SK-N-SH (cell line): ENCODE measurements around the gene AGAP2. TPM values are rescaled to one million over a fixed set of nuclear protein-coding genes. Genes with fewer than 3 reads are reported as not detected.

Experiments used
- CTCF ChIA-PET: fragments of 300-600, 350-600 bp; formaldehyde crosslinking; extraction: SDS; loops from one replicate; lab custom pipeline; 2021; lab: Yijun Ruan, JAX
- POLR2A ChIA-PET: fragments of 350-600 bp; sonication (Branson Sonifier 250); formaldehyde crosslinking; extraction: SDS; loops from one replicate; lab custom pipeline; 2020; ENCODE audit warnings: antibody characterized with exemption, inconsistent platforms; lab: Yijun Ruan, JAX
- DNase-seq: peaks from one replicate; pipeline ENCODE4 v3.0.0; 2012
- H2AFZ ChIP-seq: fragments of 200-600 bp; sonication (generic); 2 replicates; pipeline ENCODE4 v1.8.1; 2016; ENCODE audit warnings: antibody characterized with exemption, mild to moderate bottlenecking, low read depth
- H3F3A ChIP-seq: fragments of 200-600 bp; sonication (generic); replicated peaks from 2 replicates; pipeline ENCODE3; 2016; ENCODE audit warnings: antibody characterized with exemption, mild to moderate bottlenecking; ENCODE audit not compliant: insufficient read depth
- H3K27ac ChIP-seq, 2 experiments: fragments of 200-500 bp in 1 of 2; fragments of 200-600 bp in 1 of 2; sonication (Bioruptor generic) in 1 of 2; sonication (generic), shearing (Covaris generic) in 1 of 2; 2 replicates each; pipeline versions ENCODE4 v1.5.1 to v1.6.1; 2014 to 2016; ENCODE audit warnings: low read depth in 2 of 2, inconsistent platforms in 1 of 2, low read length in 1 of 2, mild to moderate bottlenecking in 1 of 2, mixed read lengths in 1 of 2
- H3K27me3 ChIP-seq: fragments of 200-600 bp; sonication (generic), shearing (Covaris generic); 2 replicates; pipeline ENCODE4 v1.6.1; 2016; ENCODE audit warnings: mixed run types; ENCODE audit not compliant: insufficient read depth
- H3K36me3 ChIP-seq, 2 experiments: fragments of 200-500 bp in 1 of 2; fragments of 200-600 bp in 1 of 2; sonication (Bioruptor generic) in 1 of 2; sonication (generic) in 1 of 2; replicated peaks in 1 of 2; 2 replicates each; pipeline versions ENCODE3 to v1.5.1; 2014 to 2016; ENCODE audit warnings: low read length in 1 of 2, mild to moderate bottlenecking in 1 of 2; ENCODE audit not compliant: insufficient read depth in 2 of 2, control insufficient read depth in 1 of 2
- H3K4me1 ChIP-seq, 2 experiments: fragments of 200-500 bp in 1 of 2; fragments of 200-600 bp in 1 of 2; sonication (Bioruptor generic) in 1 of 2; sonication (generic), shearing (Covaris generic) in 1 of 2; 2 replicates each; pipeline versions ENCODE4 v1.5.1 to v1.6.1; 2014 to 2016; ENCODE audit warnings: low read depth in 1 of 2, low read length in 1 of 2, mixed run types in 1 of 2; ENCODE audit not compliant: insufficient read depth in 2 of 2, control insufficient read depth in 1 of 2
- H3K4me2 ChIP-seq: fragments of 200-600 bp; sonication (generic), shearing (Covaris generic); 2 replicates; pipeline ENCODE4 v1.6.1; 2017; ENCODE audit warnings: mixed run types
- H3K4me3 ChIP-seq, 2 experiments: fragments of 200-500 bp in 1 of 2; fragments of 200-600 bp in 1 of 2; sonication (Bioruptor generic) in 1 of 2; sonication (generic), shearing (Covaris generic) in 1 of 2; 2 replicates each; pipeline versions ENCODE4 v1.5.1 to v1.8.1; 2014 to 2016; ENCODE audit warnings: low read depth in 2 of 2, inconsistent platforms in 1 of 2, low read length in 1 of 2, mild to moderate bottlenecking in 1 of 2, mixed read lengths in 1 of 2, moderate library complexity in 1 of 2
- H3K79me2 ChIP-seq: fragments of 200-600 bp; sonication (generic); 2 replicates; pipeline ENCODE4 v1.8.1; 2017; ENCODE audit warnings: mild to moderate bottlenecking; ENCODE audit not compliant: insufficient read depth
- H3K9ac ChIP-seq: fragments of 200-600 bp; sonication (generic); 2 replicates; pipeline ENCODE4 v1.6.1; 2017; ENCODE audit warnings: mixed run types
- H3K9me2 ChIP-seq: fragments of 200-600 bp; sonication (generic); 2 replicates; pipeline ENCODE4 v1.6.1; 2017; ENCODE audit warnings: mixed run types
- H3K9me3 ChIP-seq: fragments of 200-600 bp; sonication (generic); 2 replicates; pipeline ENCODE4 v1.6.1; 2017; ENCODE audit warnings: mixed run types, mild to moderate bottlenecking, moderate library complexity
- H4K20me1 ChIP-seq: fragments of 200-600 bp; sonication (generic); 2 replicates; pipeline ENCODE4 v1.6.1; 2017; ENCODE audit warnings: mild to moderate bottlenecking, mixed run types; ENCODE audit not compliant: insufficient read depth
- ELF1 ChIP-seq: IDR thresholded peaks from 2 replicates; pipeline ENCODE4 v1.4.0; 2012
- FOSL2 ChIP-seq: IDR thresholded peaks from 2 replicates; pipeline ENCODE4 v1.4.0; 2012; ENCODE audit warnings: low read depth, mild to moderate bottlenecking, moderate library complexity, borderline replicate concordance
- FOXJ3 ChIP-seq: sonication (generic); formaldehyde crosslinking; IDR thresholded peaks from 2 replicates; pipeline ENCODE4 v1.5.1; 2020; ENCODE audit warnings: mild to moderate bottlenecking, missing genetic modification reagents
- FOXM1 ChIP-seq: IDR thresholded peaks from 2 replicates; pipeline ENCODE4 v1.4.0; 2012; ENCODE audit warnings: low read depth, mild to moderate bottlenecking
- GATA2 ChIP-seq: sonication (generic); formaldehyde crosslinking; IDR thresholded peaks from 2 replicates; pipeline ENCODE4 v1.5.0; 2020; ENCODE audit warnings: mild to moderate bottlenecking, missing genetic modification reagents
- MXI1 ChIP-seq: IDR thresholded peaks from 2 replicates; pipeline ENCODE4 v1.6.1; 2012; ENCODE audit warnings: mild to moderate bottlenecking, low read depth, low read length, improper control_type of control experiment
- NFIC ChIP-seq: IDR thresholded peaks from 2 replicates; pipeline ENCODE4 v1.4.0; 2012; ENCODE audit warnings: borderline replicate concordance
- RCOR1 ChIP-seq: fragments of 150-350 bp; IDR thresholded peaks from 2 replicates; pipeline ENCODE4 v1.6.1; 2017; ENCODE audit warnings: antibody characterized with exemption, low read length
- WGBS: methylation state at CpG from one replicate; pipeline ENCODE4 v1.1.6; 2017; ENCODE audit warnings: low lambda C conversion rate; 5-methylcytosine and 5-hydroxymethylcytosine counted together
- polyA plus RNA-seq, 3 experiments: library from polyadenylated mRNA; depleted of rRNA; stranded (reverse); fragments of >200 nt; gene quantifications; 2 replicates each; pipeline ENCODE4 v1.2.3, GENCODE V29; 2012
- TF ChIP-seq, protein P1 (sequence below): IDR thresholded peaks from 2 replicates; pipeline ENCODE4; 2012
- TF ChIP-seq, protein P2 (sequence below): IDR thresholded peaks from 2 replicates; pipeline ENCODE4 v1.4.0; 2012; ENCODE audit warnings: low read depth, borderline replicate concordance
- TF ChIP-seq, protein P3 (sequence below): fragments of 150-350 bp; IDR thresholded peaks from 2 replicates; pipeline ENCODE4 v1.6.1; 2016; ENCODE audit warnings: mild to moderate bottlenecking, low read depth, low read length
- TF ChIP-seq, protein P4 (sequence below): IDR thresholded peaks from 2 replicates; pipeline ENCODE4 v1.4.0; 2012; ENCODE audit warnings: low read depth, borderline replicate concordance

AGAP2 gene
- polyA plus RNA-seq, 1 of the 3 experiments (the other 2 are of a cell fraction) = 5.2 TPM

DNA sequence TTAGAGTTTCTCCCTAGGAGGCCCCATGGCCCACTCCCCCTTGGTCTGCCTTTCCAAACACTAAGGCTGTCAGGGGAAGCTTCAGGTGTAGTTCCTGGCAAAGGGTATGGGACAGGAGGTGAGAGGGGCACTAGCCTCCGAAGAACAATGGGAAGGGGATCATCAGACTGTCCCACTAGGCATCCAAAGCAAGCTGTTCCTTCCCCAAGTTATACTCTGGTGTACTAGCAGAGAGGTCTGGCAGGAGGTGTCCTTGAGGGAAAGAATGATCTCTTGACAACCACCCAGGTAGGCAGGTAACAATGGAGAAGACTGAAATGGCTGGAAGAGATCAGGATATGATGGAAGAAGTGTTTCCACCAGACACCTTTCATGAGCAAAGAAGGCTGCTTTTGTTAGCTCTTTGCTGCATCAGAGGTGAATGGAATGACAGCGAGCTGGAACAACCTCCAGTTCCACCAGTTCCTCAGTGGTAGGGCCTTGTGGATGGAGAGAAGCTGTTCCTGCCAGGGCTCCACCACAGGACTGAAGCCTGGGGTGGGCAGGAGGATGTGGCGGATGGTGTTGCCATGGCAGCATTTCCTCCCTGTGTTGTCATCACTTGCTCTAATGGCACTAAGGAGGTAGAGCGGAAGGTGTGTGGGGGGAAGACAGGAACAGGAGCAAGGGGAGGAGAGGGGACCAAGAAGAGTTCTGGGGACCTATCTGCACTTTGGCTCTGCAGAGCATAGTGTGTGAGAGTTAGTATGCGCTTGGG is 2.3 kb upstream of the AGAP2 start:
- no peak overlapping the region for H3K9ac ChIP-seq
- CTCF ChIA-PET = interaction anchor here (1.0 to 2.2 kb wide), 4 partner anchors 15 to 157 kb away, joined by 3 to 7 read pairs (median 5); partner anchors contain the start of gene B4GALNT1

More for the DNA sequence above, 2.3 kb upstream of the AGAP2 start:
- H3K27ac ChIP-seq = no peak overlapping the region
- H3K9me3 ChIP-seq = no peaks in the 10 kb centered on the region
- H3K79me2 ChIP-seq = no peaks in the 10 kb centered on the region; the same call in 1 of the 2 replicates
- TF ChIP-seq FOSL2 = no peak
- no peak for TF ChIP-seq FOXJ3 (CRISPR knock-in tag)
- TF ChIP-seq GATA2 (CRISPR knock-in tag) = no peak
- TF ChIP-seq RCOR1 = no peak
- TF ChIP-seq, protein P1, sequence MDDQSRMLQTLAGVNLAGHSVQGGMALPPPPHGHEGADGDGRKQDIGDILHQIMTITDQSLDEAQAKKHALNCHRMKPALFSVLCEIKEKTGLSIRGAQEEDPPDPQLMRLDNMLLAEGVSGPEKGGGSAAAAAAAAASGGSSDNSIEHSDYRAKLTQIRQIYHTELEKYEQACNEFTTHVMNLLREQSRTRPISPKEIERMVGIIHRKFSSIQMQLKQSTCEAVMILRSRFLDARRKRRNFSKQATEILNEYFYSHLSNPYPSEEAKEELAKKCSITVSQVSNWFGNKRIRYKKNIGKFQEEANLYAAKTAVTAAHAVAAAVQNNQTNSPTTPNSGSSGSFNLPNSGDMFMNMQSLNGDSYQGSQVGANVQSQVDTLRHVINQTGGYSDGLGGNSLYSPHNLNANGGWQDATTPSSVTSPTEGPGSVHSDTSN = no peak
- no peak for TF ChIP-seq FOXM1
- TF ChIP-seq ELF1 = no peak
- TF ChIP-seq MXI1 = no peak
- TF ChIP-seq, protein P2, sequence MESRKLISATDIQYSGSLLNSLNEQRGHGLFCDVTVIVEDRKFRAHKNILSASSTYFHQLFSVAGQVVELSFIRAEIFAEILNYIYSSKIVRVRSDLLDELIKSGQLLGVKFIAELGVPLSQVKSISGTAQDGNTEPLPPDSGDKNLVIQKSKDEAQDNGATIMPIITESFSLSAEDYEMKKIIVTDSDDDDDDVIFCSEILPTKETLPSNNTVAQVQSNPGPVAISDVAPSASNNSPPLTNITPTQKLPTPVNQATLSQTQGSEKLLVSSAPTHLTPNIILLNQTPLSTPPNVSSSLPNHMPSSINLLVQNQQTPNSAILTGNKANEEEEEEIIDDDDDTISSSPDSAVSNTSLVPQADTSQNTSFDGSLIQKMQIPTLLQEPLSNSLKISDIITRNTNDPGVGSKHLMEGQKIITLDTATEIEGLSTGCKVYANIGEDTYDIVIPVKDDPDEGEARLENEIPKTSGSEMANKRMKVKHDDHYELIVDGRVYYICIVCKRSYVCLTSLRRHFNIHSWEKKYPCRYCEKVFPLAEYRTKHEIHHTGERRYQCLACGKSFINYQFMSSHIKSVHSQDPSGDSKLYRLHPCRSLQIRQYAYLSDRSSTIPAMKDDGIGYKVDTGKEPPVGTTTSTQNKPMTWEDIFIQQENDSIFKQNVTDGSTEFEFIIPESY = no peak
- TF ChIP-seq, protein P3, sequence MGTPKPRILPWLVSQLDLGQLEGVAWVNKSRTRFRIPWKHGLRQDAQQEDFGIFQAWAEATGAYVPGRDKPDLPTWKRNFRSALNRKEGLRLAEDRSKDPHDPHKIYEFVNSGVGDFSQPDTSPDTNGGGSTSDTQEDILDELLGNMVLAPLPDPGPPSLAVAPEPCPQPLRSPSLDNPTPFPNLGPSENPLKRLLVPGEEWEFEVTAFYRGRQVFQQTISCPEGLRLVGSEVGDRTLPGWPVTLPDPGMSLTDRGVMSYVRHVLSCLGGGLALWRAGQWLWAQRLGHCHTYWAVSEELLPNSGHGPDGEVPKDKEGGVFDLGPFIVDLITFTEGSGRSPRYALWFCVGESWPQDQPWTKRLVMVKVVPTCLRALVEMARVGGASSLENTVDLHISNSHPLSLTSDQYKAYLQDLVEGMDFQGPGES = no peak
- no peak for TF ChIP-seq NFIC
- TF ChIP-seq, protein P4, sequence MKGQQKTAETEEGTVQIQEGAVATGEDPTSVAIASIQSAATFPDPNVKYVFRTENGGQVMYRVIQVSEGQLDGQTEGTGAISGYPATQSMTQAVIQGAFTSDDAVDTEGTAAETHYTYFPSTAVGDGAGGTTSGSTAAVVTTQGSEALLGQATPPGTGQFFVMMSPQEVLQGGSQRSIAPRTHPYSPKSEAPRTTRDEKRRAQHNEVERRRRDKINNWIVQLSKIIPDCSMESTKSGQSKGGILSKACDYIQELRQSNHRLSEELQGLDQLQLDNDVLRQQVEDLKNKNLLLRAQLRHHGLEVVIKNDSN = no peak
- TF ChIP-seq, all 33 proteins: peak for 0
- H3K4me1 ChIP-seq = peaks cover 0 to 32% of the 10 kb centered on the region in 2 experiments; a peak in 2 of 4 replicates
- no peaks in the 10 kb centered on the region for H3K36me3 ChIP-seq
- no peaks in the 10 kb centered on the region for H3K27me3 ChIP-seq
- H3F3A ChIP-seq = peaks cover 16% of the 10 kb centered on the region
- 90% methylated on average over 4 of the region's 5 CpGs for WGBS
- DNase-seq = no peak
- H2AFZ ChIP-seq = no peak overlapping the region
- H3K9me2 ChIP-seq = no peaks in the 10 kb centered on the region
- H4K20me1 ChIP-seq = no peaks in the 10 kb centered on the region
- POLR2A ChIA-PET = no interaction called here
- no peak overlapping the region for H3K4me2 ChIP-seq
- H3K4me3 ChIP-seq = no peak overlapping the region
